SU-DHL-6 (cell line): ENCODE data around the gene RBP3.

Experiments
- EZH2phosphoT487 ChIP-seq: fragments of 200-600 bp; sonication (generic), shearing (Covaris generic); conservative IDR thresholded peaks from 2 replicates; pipeline ENCODE4 v1.6.1; 2018; ENCODE audit warnings: mild to moderate bottlenecking, antibody characterized with exemption, low read length, moderate library complexity, mixed read lengths
- TF ChIP-seq, protein P1 (sequence below): fragments of 200-600 bp; sonication (generic); IDR thresholded peaks from one replicate; pipeline ENCODE4 v1.5.1; 2017; ENCODE audit warnings: antibody characterized with exemption, mild to moderate bottlenecking, low read length, moderate library complexity; ENCODE audit not compliant: insufficient read depth, poor library complexity, severe bottlenecking

GRCh38 chr10:47299611-47300428 is 48.3 kb upstream of the RBP3 start, which contains the start of gene GDF10:
- TF ChIP-seq, protein P1, sequence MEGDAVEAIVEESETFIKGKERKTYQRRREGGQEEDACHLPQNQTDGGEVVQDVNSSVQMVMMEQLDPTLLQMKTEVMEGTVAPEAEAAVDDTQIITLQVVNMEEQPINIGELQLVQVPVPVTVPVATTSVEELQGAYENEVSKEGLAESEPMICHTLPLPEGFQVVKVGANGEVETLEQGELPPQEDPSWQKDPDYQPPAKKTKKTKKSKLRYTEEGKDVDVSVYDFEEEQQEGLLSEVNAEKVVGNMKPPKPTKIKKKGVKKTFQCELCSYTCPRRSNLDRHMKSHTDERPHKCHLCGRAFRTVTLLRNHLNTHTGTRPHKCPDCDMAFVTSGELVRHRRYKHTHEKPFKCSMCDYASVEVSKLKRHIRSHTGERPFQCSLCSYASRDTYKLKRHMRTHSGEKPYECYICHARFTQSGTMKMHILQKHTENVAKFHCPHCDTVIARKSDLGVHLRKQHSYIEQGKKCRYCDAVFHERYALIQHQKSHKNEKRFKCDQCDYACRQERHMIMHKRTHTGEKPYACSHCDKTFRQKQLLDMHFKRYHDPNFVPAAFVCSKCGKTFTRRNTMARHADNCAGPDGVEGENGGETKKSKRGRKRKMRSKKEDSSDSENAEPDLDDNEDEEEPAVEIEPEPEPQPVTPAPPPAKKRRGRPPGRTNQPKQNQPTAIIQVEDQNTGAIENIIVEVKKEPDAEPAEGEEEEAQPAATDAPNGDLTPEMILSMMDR, result no peak
- TF ChIP-seq EZH2phosphoT487, result no peak
